GM12872 (cell line): Measurements from ENCODE around the gene CDK14.

Experiments used
- CTCF ChIP-seq: IDR thresholded peaks from 3 replicates; pipeline ENCODE4 v1.5.1; 2011; ENCODE audit warnings: low read depth, mild to moderate bottlenecking, low read length, moderate library complexity; ENCODE audit not compliant: insufficient read depth

The CDK14 gene

GRCh38 chr7:90839316-90839715 lies 243.2 kb downstream of the CDK14 start:
- TF ChIP-seq CTCF: no peak

GRCh38 chr7:90839727-90840291 lies 243.7 kb downstream of the CDK14 start:
- no peak for TF ChIP-seq CTCF

- no peak for TF ChIP-seq CTCF
These were observed 245.8 kb downstream of the CDK14 start for GRCh38 chr7:90841759-90842429.

- no peak for TF ChIP-seq CTCF
These were observed 246.3 kb downstream of the CDK14 start for GRCh38 chr7:90842430-90842788.

- no peak for TF ChIP-seq CTCF
These were observed 247.4 kb downstream of the CDK14 start for GRCh38 chr7:90843472-90843871.

- no peak for TF ChIP-seq CTCF
These were observed 248.3 kb downstream of the CDK14 start for GRCh38 chr7:90844421-90844820.

GRCh38 chr7:90846192-90846591 lies 250.1 kb downstream of the CDK14 start:
- TF ChIP-seq CTCF: no peak
